ENCODE measurements around the gene ARRB1. TPM values are rescaled to one million over a fixed set of nuclear protein-coding genes. Genes with fewer than 3 reads are reported as not detected.

Gene ARRB1
- total RNA-seq, 1 experiment from 2014 or later: 90.1 TPM

- TF ChIP-seq STAT6 (CRISPR knock-in tag; conservative IDR thresholded peaks at IDR 0.05; ENCODE audit: low read depth) (no peak), ZSCAN18 (CRISPR knock-in tag; IDR thresholded peaks at IDR 0.05) (no peak), ZNF416 (CRISPR knock-in tag; IDR thresholded peaks at IDR 0.05) (no peak), ZNF425 (CRISPR knock-in tag; conservative IDR thresholded peaks at IDR 0.05) (no peak), FOXK1 (CRISPR knock-in tag; IDR thresholded peaks at IDR 0.05) (no peak), NFE2L1 (CRISPR knock-in tag; IDR thresholded peaks at IDR 0.05) (no peak), SMAD3 (CRISPR knock-in tag; IDR thresholded peaks at IDR 0.05; ENCODE audit: borderline replicate concordance) (no peak), MLX (CRISPR knock-in tag; IDR thresholded peaks at IDR 0.05) (no peak), IRF2 (CRISPR knock-in tag; IDR thresholded peaks at IDR 0.05; ENCODE audit: borderline replicate concordance, low read depth) (no peak), CREM (CRISPR knock-in tag; IDR thresholded peaks at IDR 0.05) (no peak)
Observed at GRCh38 chr11:75342231-75342918, 9.1 kb downstream of the ARRB1 start (continued).

- H3K36me3 Mint-ChIP-seq: peaks cover 1% of the 10 kb centered on the region; the same call in 1 of the 2 replicates
- H3K4me1 Mint-ChIP-seq: peaks cover 99% of the 10 kb centered on the region
- ChIA-PET CTCF (interaction anchor here (1.1 to 5.1 kb wide), 8 partner anchors 10 to 61 kb away, joined by 3 to 36 read pairs (median 10); partner anchors contain the start of gene ARRB1), POLR2A (no interaction called here)
- H3K4me3 Mint-ChIP-seq: no peak overlapping the region
- peak overlapping the region; percentile 92 for H3K27ac Mint-ChIP-seq
- DNase-seq (ENCODE audit: low spot score) (no peak), ATAC-seq (no peak)
- H3K27me3 Mint-ChIP-seq (ENCODE audit: low read depth): no peaks in the 10 kb centered on the region
- H3K9me3 Mint-ChIP-seq: no peaks in the 10 kb centered on the region
- no peak for TF ChIP-seq ZNF138 (CRISPR knock-in tag; conservative IDR thresholded peaks at IDR 0.05)
- no peak for TF ChIP-seq GRHL2 (CRISPR knock-in tag; IDR thresholded peaks at IDR 0.05; ENCODE audit: insufficient replicate concordance, severe bottlenecking)
- no peak for TF ChIP-seq ZNF416 (CRISPR knock-in tag; IDR thresholded peaks at IDR 0.05)
- no peak for TF ChIP-seq ELF4 (CRISPR knock-in tag; IDR thresholded peaks at IDR 0.05; ENCODE audit: low read depth)
- TF ChIP-seq ESRRA (CRISPR knock-in tag; IDR thresholded peaks at IDR 0.05; ENCODE audit: borderline replicate concordance): no peak
- no peak for TF ChIP-seq MYBL2 (CRISPR knock-in tag; IDR thresholded peaks at IDR 0.05)
Observed at GRCh38 chr11:75341612-75342011, 9.8 kb downstream of the ARRB1 start.
